GM19395 (cell line): Measurements from ENCODE around the gene NHLRC1.

Experiments used
- ATAC-seq: cut with Tn5 transposase; IDR thresholded peaks from one replicate; pipeline ENCODE4 v1.9.1; 2021; ENCODE audit warnings: mild to moderate bottlenecking, moderate library complexity; ENCODE audit not compliant: unreplicated experiment

Gene NHLRC1

GRCh38 chr6:18139935-18140621 is 17.6 kb upstream of the NHLRC1 start:
- no peak for ATAC-seq

GRCh38 chr6:18138906-18139305 is 16.4 kb upstream of the NHLRC1 start:
- ATAC-seq: no peak

GRCh38 chr6:18136260-18136659 is 13.8 kb upstream of the NHLRC1 start:
- no peak for ATAC-seq

GRCh38 chr6:18135171-18135570 is 12.7 kb upstream of the NHLRC1 start:
- ATAC-seq: no peak

GRCh38 chr6:18132346-18132745 is 9.9 kb upstream of the NHLRC1 start:
- no peak for ATAC-seq

GRCh38 chr6:18126121-18126520 is 3.6 kb upstream of the NHLRC1 start:
- no peak for ATAC-seq

GRCh38 chr6:18121580-18122127 is 823 bp downstream of the NHLRC1 start:
- peak; percentile 34 for ATAC-seq

- ATAC-seq: no peak
Observed at GRCh38 chr6:18119236-18119635, 3.2 kb downstream of the NHLRC1 start.

GRCh38 chr6:18118330-18118729 is 4.1 kb downstream of the NHLRC1 start:
- no peak for ATAC-seq

GRCh38 chr6:18117136-18117535 is 5.3 kb downstream of the NHLRC1 start:
- no peak for ATAC-seq

GRCh38 chr6:18115356-18115755 is 7.1 kb downstream of the NHLRC1 start:
- ATAC-seq: no peak

- no peak for ATAC-seq
Observed at GRCh38 chr6:18110162-18110561, 12.3 kb downstream of the NHLRC1 start.

- no peak for ATAC-seq
Observed at GRCh38 chr6:18107061-18107460, 15.4 kb downstream of the NHLRC1 start.

GRCh38 chr6:18102783-18103509 is 19.5 kb downstream of the NHLRC1 start:
- ATAC-seq: no peak

GRCh38 chr6:18101873-18102272 is 20.6 kb downstream of the NHLRC1 start:
- no peak for ATAC-seq

- no peak for ATAC-seq
Observed at GRCh38 chr6:18101271-18101670, 21.2 kb downstream of the NHLRC1 start.

GRCh38 chr6:18100296-18100695 is 22.2 kb downstream of the NHLRC1 start:
- ATAC-seq: no peak

- ATAC-seq: no peak
Observed at GRCh38 chr6:18099511-18099910, 23.0 kb downstream of the NHLRC1 start.

GRCh38 chr6:18096423-18096822 is 26.1 kb downstream of the NHLRC1 start:
- no peak for ATAC-seq

GRCh38 chr6:18091382-18091781 is 31.1 kb downstream of the NHLRC1 start:
- ATAC-seq: no peak

GRCh38 chr6:18090349-18090786 is 32.1 kb downstream of the NHLRC1 start:
- no peak for ATAC-seq
